Esophagus muscularis mucosa (tissue), 4 donors: ENCODE measurements around the gene USP20. TPM values are rescaled to one million over a fixed set of nuclear protein-coding genes. Genes with fewer than 3 reads are reported as not detected.
A peak's percentile ranks its signal among the peaks of the same experiment; 100 is the strongest.
"Not testable (repeated sequence)": the region's sequence is repeated elsewhere in the genome, so short reads cannot be mapped to it uniquely, and the experiment has no call there.

ENCODE experiments used
- DNase-seq: peaks from one replicate; pipeline ENCODE4 v3.0.0-alpha.2; 2017; ENCODE audit errors: extremely low spot score
- H3K27ac ChIP-seq, 4 donors: fragments of 200-600 bp; sonication (generic); replicated peaks in 1 of 4; 1 replicate in 3 of 4; 2 replicates in 1 of 4; pipeline ENCODE4 v1.5.1; 2016 to 2019; ENCODE audit warnings: mild to moderate bottlenecking in 1 of 4
- H3K27me3 ChIP-seq, 4 donors: fragments of 200-600 bp; sonication (generic); one replicate each; pipeline versions ENCODE4 v1.5.1 to v1.6.0; 2016 to 2019
- H3K36me3 ChIP-seq, 4 donors: fragments of 200-600 bp; sonication (generic); one replicate each; pipeline ENCODE4 v1.5.1; 2016 to 2019
- H3K4me1 ChIP-seq, 4 donors: fragments of 200-600 bp; sonication (generic); one replicate each; pipeline ENCODE4 v1.5.1; 2016 to 2019
- H3K4me3 ChIP-seq, 4 donors: fragments of 200-600 bp; sonication (generic); 1 replicate in 2 of 4; 2 replicates in 2 of 4; pipeline ENCODE4 v1.5.1; 2016 to 2019; ENCODE audit warnings: mild to moderate bottlenecking in 4 of 4, moderate library complexity in 1 of 4
- H3K9me3 ChIP-seq, 4 donors: fragments of 200-600 bp; sonication (generic); 1 replicate in 3 of 4; 2 replicates in 1 of 4; pipeline ENCODE4 v1.5.1; 2016 to 2019
- CTCF ChIP-seq, 3 experiments: fragments of 200-600 bp in 2 of 3; fragments of 450-650 bp in 1 of 3; sonication (generic) in 2 of 3; IDR thresholded peaks; one replicate each; pipeline ENCODE4 v1.5.1; 2017 to 2019; ENCODE audit warnings: antibody characterized with exemption in 3 of 3, mild to moderate bottlenecking in 2 of 3, moderate library complexity in 1 of 3
- EP300 ChIP-seq: sonication (generic); formaldehyde crosslinking; IDR thresholded peaks from one replicate; pipeline ENCODE4 v1.6.1; 2017; ENCODE audit warnings: antibody characterized with exemption
- POLR2A ChIP-seq: fragments of 450-650 bp; IDR thresholded peaks from one replicate; pipeline ENCODE4 v1.6.1; 2017; ENCODE audit warnings: antibody characterized with exemption, moderate library complexity, mild to moderate bottlenecking, low read depth
- POLR2AphosphoS5 ChIP-seq, 2 donors: sonication (generic); formaldehyde crosslinking; IDR thresholded peaks; one replicate each; pipeline ENCODE4 v1.6.1; 2017; ENCODE audit warnings: antibody characterized with exemption in 2 of 2
- WGBS: methylation state at CpG from one replicate; pipeline ENCODE4 v1.1.5; 2018; 5-methylcytosine and 5-hydroxymethylcytosine counted together
- intact Hi-C: fragments of 100-400 bp; cut with DNase I; formaldehyde crosslinking; loops from one replicate; pipeline ENCODE4 v1.15.1; 2023
- total RNA-seq, 4 donors: library from RNA; depleted of rRNA; stranded (reverse); fragments of >200 nt; gene quantifications; one replicate each; pipeline versions ENCODE4 v1.1.0 to v1.2.1, GENCODE V29; 2016

Gene USP20
- total RNA-seq, 4 donors from 2014 or later: 31.1 to 45.3 (median 38.7) TPM

- TF ChIP-seq POLR2AphosphoS5 (IDR thresholded peaks at IDR 0.05) (peak; percentile 24 to 39), CTCF (IDR thresholded peaks at IDR 0.05) (no peak)
- 57% methylated on average over 24 of the region's 29 CpGs for WGBS
- DNase-seq: no peak
- H3K36me3 ChIP-seq: peaks cover 8 to 31% (median 28%) of the 10 kb centered on the region in 4 donors
- peak overlapping the region; percentile 29 to 36 (median 32) for H3K4me3 ChIP-seq
- intact Hi-C loops: loop anchor here (5.0 kb wide), 1 partner anchor 349 kb away; no protein-coding TSS in a partner anchor
- H3K9me3 ChIP-seq: no peaks in the 10 kb centered on the region
- H3K27ac ChIP-seq: peak overlapping the region; percentile 86 to 88 (median 86)
- H3K27me3 ChIP-seq: no peaks in the 10 kb centered on the region
- peaks cover 30 to 97% (median 92%) of the 10 kb centered on the region in 4 donors for H3K4me1 ChIP-seq
These were observed 53.2 kb downstream of the USP20 start for GRCh38 chr9:129888293-129889121.

GRCh38 chr9:129889122-129889940, 54.1 kb downstream of the USP20 start:
- H3K9me3 ChIP-seq: no peaks in the 10 kb centered on the region
- intact Hi-C loops: loop anchor here (5.0 kb wide), 1 partner anchor 348 kb away; no protein-coding TSS in a partner anchor
- H3K4me3 ChIP-seq: no peak overlapping the region
- H3K36me3 ChIP-seq: peaks cover 10 to 37% (median 30%) of the 10 kb centered on the region in 4 donors
- WGBS: 84% methylated on average over 31 of the region's 31 CpGs
- H3K4me1 ChIP-seq: peaks cover 30 to 88% (median 85%) of the 10 kb centered on the region in 4 donors
- no peaks in the 10 kb centered on the region for H3K27me3 ChIP-seq
- no peak for DNase-seq
- peak overlapping the region; percentile 86 to 88 (median 86) for H3K27ac ChIP-seq
- TF ChIP-seq POLR2A: no peak

GRCh38 chr9:129889941-129890717, 54.9 kb downstream of the USP20 start:
- no peak for TF ChIP-seq POLR2A
- TF ChIP-seq CTCF (IDR thresholded peaks at IDR 0.05): no peak
- TF ChIP-seq EP300: no peak
- TF ChIP-seq POLR2AphosphoS5 (IDR thresholded peaks at IDR 0.05): no peak
- H3K4me1 ChIP-seq: peaks cover 25 to 83% (median 78%) of the 10 kb centered on the region in 4 donors
- intact Hi-C loops: loop anchor here (5.0 kb wide), 1 partner anchor 347 kb away; no protein-coding TSS in a partner anchor
- 68% methylated on average over 37 of the region's 37 CpGs for WGBS
- no peaks in the 10 kb centered on the region for H3K9me3 ChIP-seq
- DNase-seq: no peak
- peak overlapping the region; percentile 9 to 33 (median 14) for H3K4me3 ChIP-seq
- H3K36me3 ChIP-seq: peaks cover 18 to 45% (median 37%) of the 10 kb centered on the region in 4 donors
- H3K27ac ChIP-seq: peak overlapping the region; percentile 72 to 88 (median 86)
- no peaks in the 10 kb centered on the region for H3K27me3 ChIP-seq

DNA sequence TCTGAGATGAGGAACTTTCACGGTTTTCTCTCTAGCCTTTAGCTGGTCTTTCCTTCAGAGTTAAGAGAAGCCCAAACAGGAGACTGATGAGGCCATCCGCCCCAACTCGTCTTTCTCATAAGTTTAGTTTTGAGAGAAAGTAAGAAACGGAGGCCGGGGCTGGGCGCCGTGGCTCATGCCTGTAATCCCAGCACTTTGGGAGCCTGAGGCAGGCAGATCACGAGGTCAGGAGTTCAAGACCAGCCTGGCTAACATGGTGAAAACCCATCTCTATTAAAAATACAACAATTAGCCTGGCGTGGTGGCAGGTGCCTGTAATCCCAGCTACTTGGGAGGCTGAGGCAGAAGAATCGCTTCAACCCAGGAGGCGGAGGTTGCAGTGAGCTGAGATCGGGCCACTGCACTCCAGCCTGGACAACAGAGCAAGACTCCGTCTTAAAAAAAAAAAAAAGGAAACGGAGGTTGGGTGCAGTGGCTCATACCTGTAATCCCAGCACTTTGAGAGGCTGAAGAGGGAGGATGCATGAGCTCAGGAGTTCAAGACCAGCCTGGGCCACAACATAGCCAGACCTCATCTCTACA, 55.6 kb downstream of the USP20 start:
- H3K27ac ChIP-seq: peak overlapping the region; percentile 72 to 88 (median 86)
- WGBS: 81% methylated on average over 14 of the region's 14 CpGs
- peaks cover 20 to 76% (median 71%) of the 10 kb centered on the region in 4 donors for H3K4me1 ChIP-seq
- H3K36me3 ChIP-seq: peaks cover 25 to 52% (median 43%) of the 10 kb centered on the region in 4 donors
- H3K27me3 ChIP-seq, intact Hi-C loops, DNase-seq, H3K9me3 ChIP-seq: not testable (repeated sequence)
- H3K4me3 ChIP-seq: peak overlapping the region; percentile 9 to 33 (median 14)

DNA sequence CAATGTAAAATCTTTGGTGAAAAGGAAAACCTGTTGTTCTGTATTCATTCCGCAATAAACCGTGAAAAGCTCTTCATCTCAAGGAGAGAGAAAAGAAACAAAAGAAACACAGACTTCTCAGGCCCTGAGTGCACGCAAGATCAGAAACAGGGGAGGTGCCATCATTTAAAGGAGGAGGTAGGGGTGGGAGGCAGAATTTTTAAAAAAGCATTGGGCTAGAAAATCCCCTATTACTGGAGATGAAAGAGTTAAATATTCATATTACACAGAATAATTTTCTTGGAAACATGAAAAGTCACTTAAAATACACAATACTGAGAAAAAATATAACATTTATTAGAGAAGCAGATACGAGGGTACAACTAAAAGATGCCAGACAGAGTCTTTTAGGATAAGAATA, 56.3 kb downstream of the USP20 start:
- 46% methylated on average over 4 of the region's 4 CpGs for WGBS
- DNase-seq: no peak
- Histone ChIP-seq H3K36me3 (peaks cover 30 to 59% (median 50%) of the 10 kb centered on the region in 4 donors), H3K4me3 (peak overlapping the region in 1 of 4 donors; percentile 9), H3K27ac (peak overlapping the region; percentile 72 to 88 (median 86)), H3K4me1 (peaks cover 12 to 68% (median 63%) of the 10 kb centered on the region in 4 donors), H3K9me3 (no peaks in the 10 kb centered on the region), H3K27me3 (no peaks in the 10 kb centered on the region)
- TF ChIP-seq CTCF (IDR thresholded peaks at IDR 0.05): no peak
- TF ChIP-seq POLR2AphosphoS5 (IDR thresholded peaks at IDR 0.05): no peak
- TF ChIP-seq POLR2A: no peak
- no peak for TF ChIP-seq EP300
- intact Hi-C loops: no loop called here
